Measurements from ENCODE around the gene SPAG6. TPM values are rescaled to one million over a fixed set of nuclear protein-coding genes. Genes with fewer than 3 reads are reported as not detected.

Gene SPAG6
- total RNA-seq, 2 donors from 2014 or later: not detected

GRCh38 chr10:22455068-22455857 lies 110.0 kb downstream of the SPAG6 start:
- Mint-ChIP-seq H3K27ac (no peak overlapping the region), H3K36me3 (ENCODE audit: low read depth) (no peaks in the 10 kb centered on the region), H3K9me3 (no peaks in the 10 kb centered on the region), H3K27me3 (no peaks in the 10 kb centered on the region), H3K4me1 (no peaks in the 10 kb centered on the region), H3K4me3 (no peak overlapping the region)
- no peak for ATAC-seq (replicated peaks)

GRCh38 chr10:22456486-22456885 lies 111.2 kb downstream of the SPAG6 start:
- Mint-ChIP-seq H3K9me3 (no peaks in the 10 kb centered on the region), H3K27me3 (no peaks in the 10 kb centered on the region), H3K4me1 (no peaks in the 10 kb centered on the region), H3K4me3 (no peak overlapping the region), H3K36me3 (ENCODE audit: low read depth) (no peaks in the 10 kb centered on the region), H3K27ac (no peak overlapping the region)
- no peak for ATAC-seq (replicated peaks)

DNA sequence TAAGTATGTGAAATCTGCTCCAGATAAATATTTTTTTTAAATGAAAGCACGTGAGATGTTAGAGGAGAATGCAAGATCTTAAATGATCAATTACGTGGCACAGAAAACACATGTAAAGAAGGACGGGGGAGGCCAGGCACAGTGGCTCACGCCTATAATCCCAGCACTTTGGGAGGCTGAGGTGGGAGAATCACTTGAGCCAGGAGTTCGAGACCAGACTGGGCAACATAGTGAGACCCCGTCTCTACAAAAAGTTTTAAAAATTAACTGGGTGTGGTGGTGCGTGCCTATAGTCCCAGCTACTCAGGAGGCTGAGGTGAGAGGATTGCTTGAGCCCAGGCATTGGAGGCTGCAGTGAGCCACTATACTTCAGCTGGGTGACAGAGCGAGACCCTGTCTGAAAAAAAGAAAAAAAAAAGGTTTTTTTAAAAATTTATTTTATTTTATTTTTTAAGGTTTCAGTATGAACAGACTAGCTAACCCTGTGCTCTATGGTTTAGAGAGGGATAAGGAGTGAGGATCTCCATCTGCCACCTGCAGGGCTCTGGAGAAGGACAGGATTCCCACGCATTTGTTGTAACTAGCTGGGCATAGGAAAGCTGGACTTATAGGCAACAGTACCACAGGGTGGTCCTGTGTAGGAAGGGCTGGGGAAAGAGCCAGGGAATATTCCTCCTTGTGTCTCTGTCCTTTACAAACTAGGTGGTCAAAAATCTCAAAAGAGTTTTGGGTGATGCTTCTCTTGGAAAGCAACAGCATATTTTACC lies 113.2 kb downstream of the SPAG6 start:
- Mint-ChIP-seq H3K27ac (no peak overlapping the region), H3K4me3 (no peak overlapping the region), H3K9me3 (no peaks in the 10 kb centered on the region), H3K27me3 (no peaks in the 10 kb centered on the region), H3K36me3 (ENCODE audit: low read depth) (no peaks in the 10 kb centered on the region), H3K4me1 (no peaks in the 10 kb centered on the region)
- no peak for ATAC-seq (replicated peaks)

DNA sequence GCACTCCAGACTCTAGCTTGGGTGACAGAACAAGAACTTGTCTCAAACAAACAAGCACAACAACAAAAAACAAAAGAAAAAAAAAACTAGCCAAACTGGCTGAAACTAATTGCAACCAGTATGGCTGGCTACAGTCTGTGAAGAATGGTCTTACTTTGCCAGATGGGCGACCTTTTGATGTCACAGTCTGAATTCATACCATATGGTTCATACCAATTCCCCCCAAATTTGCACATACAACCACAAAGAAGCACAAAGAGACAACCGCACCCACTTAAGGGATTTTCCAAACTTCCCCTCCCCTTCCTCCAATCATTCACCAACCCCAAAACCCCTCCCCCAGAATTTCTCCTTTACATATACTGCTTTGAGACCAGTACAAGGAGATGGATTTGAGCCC lies 114.2 kb downstream of the SPAG6 start:
- H3K4me1 Mint-ChIP-seq: no peaks in the 10 kb centered on the region
- no peaks in the 10 kb centered on the region for H3K27me3 Mint-ChIP-seq
- no peaks in the 10 kb centered on the region for H3K9me3 Mint-ChIP-seq
- no peaks in the 10 kb centered on the region for H3K36me3 Mint-ChIP-seq (ENCODE audit: low read depth)
- no peak overlapping the region for H3K27ac Mint-ChIP-seq
- no peak for ATAC-seq (replicated peaks)
- H3K4me3 Mint-ChIP-seq: no peak overlapping the region

- H3K27me3 Mint-ChIP-seq: no peaks in the 10 kb centered on the region
- no peaks in the 10 kb centered on the region for H3K36me3 Mint-ChIP-seq (ENCODE audit: low read depth)
- H3K4me1 Mint-ChIP-seq: no peaks in the 10 kb centered on the region
- no peak overlapping the region for H3K4me3 Mint-ChIP-seq
- ATAC-seq (replicated peaks): no peak
- H3K9me3 Mint-ChIP-seq: no peaks in the 10 kb centered on the region
- no peak overlapping the region for H3K27ac Mint-ChIP-seq
These were observed 114.8 kb downstream of the SPAG6 start for GRCh38 chr10:22460101-22460500.

GRCh38 chr10:22460531-22461403 lies 115.5 kb downstream of the SPAG6 start:
- H3K4me1 Mint-ChIP-seq: no peaks in the 10 kb centered on the region
- H3K9me3 Mint-ChIP-seq: no peaks in the 10 kb centered on the region
- H3K36me3 Mint-ChIP-seq (ENCODE audit: low read depth): no peaks in the 10 kb centered on the region
- H3K27ac Mint-ChIP-seq: no peak overlapping the region
- no peak for ATAC-seq (replicated peaks)
- no peak overlapping the region for H3K4me3 Mint-ChIP-seq
- H3K27me3 Mint-ChIP-seq: no peaks in the 10 kb centered on the region

GRCh38 chr10:22461891-22462290 lies 116.6 kb downstream of the SPAG6 start:
- Mint-ChIP-seq H3K4me1 (no peaks in the 10 kb centered on the region), H3K27me3 (no peaks in the 10 kb centered on the region), H3K27ac (no peak overlapping the region), H3K4me3 (no peak overlapping the region), H3K36me3 (ENCODE audit: low read depth) (no peaks in the 10 kb centered on the region), H3K9me3 (no peaks in the 10 kb centered on the region)
- ATAC-seq (replicated peaks): no peak

GRCh38 chr10:22463255-22463654 lies 118.0 kb downstream of the SPAG6 start:
- Mint-ChIP-seq H3K27me3 (no peaks in the 10 kb centered on the region), H3K36me3 (ENCODE audit: low read depth) (no peaks in the 10 kb centered on the region), H3K4me1 (no peaks in the 10 kb centered on the region), H3K27ac (no peak overlapping the region), H3K9me3 (no peaks in the 10 kb centered on the region), H3K4me3 (no peak overlapping the region)
- ATAC-seq (replicated peaks): no peak

DNA sequence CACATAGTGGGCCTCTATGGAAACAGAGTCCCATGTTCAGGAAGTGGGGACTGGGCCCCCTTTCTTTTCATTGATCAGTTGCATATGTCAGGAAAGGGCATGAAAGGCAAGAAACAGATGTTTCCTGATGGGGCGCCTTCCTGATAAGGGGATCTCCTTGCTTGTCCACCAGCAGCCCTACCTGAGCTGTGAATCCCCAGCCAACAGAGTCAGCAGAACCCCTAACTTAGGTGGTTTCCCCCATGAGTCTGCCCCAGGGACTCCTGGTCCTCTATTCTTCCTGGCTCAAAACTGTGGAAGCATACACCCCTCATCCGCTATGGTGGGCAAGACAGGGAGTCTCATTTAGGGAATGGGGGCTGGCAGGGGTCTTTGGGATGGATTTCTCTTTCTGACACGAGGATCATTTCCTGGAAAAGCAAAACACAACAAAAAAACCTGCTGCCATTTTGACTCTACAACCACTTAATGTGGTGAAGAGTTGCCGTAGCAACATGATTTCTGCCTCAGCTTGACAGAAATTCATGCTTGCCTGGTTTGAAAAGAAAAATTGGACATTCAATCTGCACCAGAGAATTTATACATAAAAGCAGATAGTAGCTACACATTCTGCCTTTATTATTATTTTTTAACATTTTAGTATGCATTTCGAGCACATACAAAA lies 119.8 kb downstream of the SPAG6 start:
- peaks cover 4% of the 10 kb centered on the region for H3K27me3 Mint-ChIP-seq
- H3K4me1 Mint-ChIP-seq: no peaks in the 10 kb centered on the region
- H3K27ac Mint-ChIP-seq: no peak overlapping the region
- no peak for ATAC-seq (replicated peaks)
- no peaks in the 10 kb centered on the region for H3K36me3 Mint-ChIP-seq (ENCODE audit: low read depth)
- no peak overlapping the region for H3K4me3 Mint-ChIP-seq
- H3K9me3 Mint-ChIP-seq: no peaks in the 10 kb centered on the region

- Mint-ChIP-seq H3K36me3 (ENCODE audit: low read depth) (no peaks in the 10 kb centered on the region), H3K27me3 (peaks cover 7% of the 10 kb centered on the region), H3K9me3 (no peaks in the 10 kb centered on the region), H3K27ac (no peak overlapping the region), H3K4me1 (peaks cover 3% of the 10 kb centered on the region), H3K4me3 (no peak overlapping the region)
- no peak for ATAC-seq (replicated peaks)
These were observed 121.6 kb downstream of the SPAG6 start for GRCh38 chr10:22466763-22467334.

Other genes starting within 250 kb of the SPAG6 start
- not detected for gene EBLN1, start 127.5 kb upstream of the SPAG6 start, total RNA-seq
- gene COMMD3, start 29.1 kb upstream of the SPAG6 start, total RNA-seq: 10 to 100 TPM; 76.9 to 79.3 TPM
- gene BMI1, start 24.4 kb upstream of the SPAG6 start, total RNA-seq: 10 to 100 TPM; 61.4 to 81.1 TPM